Thoracic aorta (tissue), 2 donors: ENCODE data around the gene SYMPK. TPM values are rescaled to one million over a fixed set of nuclear protein-coding genes. Genes with fewer than 3 reads are reported as not detected.
A peak's percentile ranks its signal among the peaks of the same experiment; 100 is the strongest.

ENCODE experiments used
- ATAC-seq: fragments of 150-250 bp; one replicate; pipeline ENCODE4 v1.8.0; 2017; ENCODE audit warnings: low read depth; ENCODE audit not compliant: insufficient number of reproducible peaks, low FRiP score
- DNase-seq: peaks from one replicate; pipeline ENCODE4 v3.0.0-alpha.2; 2020; ENCODE audit warnings: low spot score
- H3K27ac ChIP-seq, 2 donors: fragments of 200-600 bp; sonication (generic); 1 replicate in 1 of 2; 2 replicates in 1 of 2; pipeline ENCODE4 v1.5.1; 2016; ENCODE audit warnings: mild to moderate bottlenecking in 2 of 2, moderate library complexity in 2 of 2
- H3K27me3 ChIP-seq: fragments of 200-600 bp; sonication (generic); replicated peaks from 2 replicates; pipeline ENCODE4 v1.6.0; 2016; ENCODE audit warnings: mild to moderate bottlenecking; ENCODE audit not compliant: insufficient read depth
- H3K36me3 ChIP-seq: fragments of 200-600 bp; sonication (generic); one replicate; pipeline ENCODE4 v1.5.1; 2016
- H3K4me1 ChIP-seq, 2 donors: fragments of 200-600 bp; sonication (generic); 1 replicate in 1 of 2; 2 replicates in 1 of 2; pipeline versions ENCODE4 v1.5.1 to v1.6.0; 2016; ENCODE audit warnings: low read depth in 2 of 2, mild to moderate bottlenecking in 1 of 2; ENCODE audit not compliant: control insufficient read depth in 1 of 2
- H3K4me3 ChIP-seq: fragments of 200-600 bp; sonication (generic); 2 replicates; pipeline ENCODE4 v1.5.1; 2016; ENCODE audit warnings: mild to moderate bottlenecking
- H3K9me3 ChIP-seq: fragments of 200-600 bp; sonication (generic); 2 replicates; pipeline ENCODE4 v1.5.1; 2016
- total RNA-seq, 2 donors: library from RNA; depleted of rRNA; stranded (reverse); fragments of >200 nt; gene quantifications; one replicate each; pipeline versions ENCODE4 v1.1.0 to v1.2.3, GENCODE V29; 2016
- TF ChIP-seq, protein P1 (sequence below): fragments of 200-600 bp; sonication (generic); IDR thresholded peaks from one replicate; pipeline ENCODE4 v1.5.1; 2019; ENCODE audit warnings: antibody characterized with exemption

Gene SYMPK
- total RNA-seq, 2 donors from 2014 or later: 48.8 to 84.7 TPM

DNA sequence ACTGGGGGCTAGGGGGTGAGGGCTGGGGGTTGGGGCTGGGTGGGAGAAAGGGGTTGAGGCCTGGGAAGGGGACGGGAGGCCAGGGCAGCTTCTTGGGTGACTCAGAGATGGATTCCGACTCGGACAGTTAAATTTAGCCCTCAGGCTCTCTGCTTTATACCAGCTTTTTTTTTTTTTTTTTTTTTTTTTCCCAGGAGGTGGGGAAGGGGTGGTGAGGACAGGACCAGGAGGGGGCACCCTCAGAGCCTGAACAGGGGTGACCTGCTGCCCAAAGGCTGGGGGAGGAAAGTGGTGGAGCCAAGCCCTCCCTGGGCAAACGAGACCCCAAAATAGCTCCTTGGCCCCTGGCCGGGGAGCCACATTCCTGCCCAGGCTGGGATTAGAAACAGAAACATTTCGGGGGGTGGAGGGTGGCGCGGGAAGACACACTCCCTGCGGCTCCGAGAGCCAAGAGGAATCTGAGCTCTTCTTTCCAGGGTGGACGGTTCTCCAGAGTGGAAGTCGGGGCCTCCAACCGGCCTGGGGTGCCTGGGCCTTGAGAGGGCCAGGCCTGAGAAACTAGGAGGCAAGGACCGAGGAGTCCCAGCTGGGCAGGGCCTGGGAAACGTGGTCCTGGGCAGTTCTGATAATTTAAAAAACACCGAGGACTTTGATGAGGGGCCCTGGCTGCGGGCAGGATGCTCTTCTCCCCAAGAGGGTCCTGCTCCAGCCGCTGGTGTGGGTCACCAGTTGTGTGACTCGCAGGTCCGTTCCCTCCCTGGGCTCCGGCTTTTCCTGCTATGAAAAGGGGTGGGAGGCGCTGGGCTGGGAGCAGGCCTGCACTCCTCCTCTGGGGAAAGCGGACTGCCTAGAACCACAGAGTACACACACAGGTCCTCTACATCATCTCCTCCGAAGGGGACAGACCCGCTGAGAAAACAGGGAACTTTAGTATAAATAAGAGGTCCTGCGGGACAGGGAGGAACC, 79.8 kb downstream of the SYMPK start:
- peaks cover 25% of the 10 kb centered on the region for H3K36me3 ChIP-seq
- TF ChIP-seq, protein P1, sequence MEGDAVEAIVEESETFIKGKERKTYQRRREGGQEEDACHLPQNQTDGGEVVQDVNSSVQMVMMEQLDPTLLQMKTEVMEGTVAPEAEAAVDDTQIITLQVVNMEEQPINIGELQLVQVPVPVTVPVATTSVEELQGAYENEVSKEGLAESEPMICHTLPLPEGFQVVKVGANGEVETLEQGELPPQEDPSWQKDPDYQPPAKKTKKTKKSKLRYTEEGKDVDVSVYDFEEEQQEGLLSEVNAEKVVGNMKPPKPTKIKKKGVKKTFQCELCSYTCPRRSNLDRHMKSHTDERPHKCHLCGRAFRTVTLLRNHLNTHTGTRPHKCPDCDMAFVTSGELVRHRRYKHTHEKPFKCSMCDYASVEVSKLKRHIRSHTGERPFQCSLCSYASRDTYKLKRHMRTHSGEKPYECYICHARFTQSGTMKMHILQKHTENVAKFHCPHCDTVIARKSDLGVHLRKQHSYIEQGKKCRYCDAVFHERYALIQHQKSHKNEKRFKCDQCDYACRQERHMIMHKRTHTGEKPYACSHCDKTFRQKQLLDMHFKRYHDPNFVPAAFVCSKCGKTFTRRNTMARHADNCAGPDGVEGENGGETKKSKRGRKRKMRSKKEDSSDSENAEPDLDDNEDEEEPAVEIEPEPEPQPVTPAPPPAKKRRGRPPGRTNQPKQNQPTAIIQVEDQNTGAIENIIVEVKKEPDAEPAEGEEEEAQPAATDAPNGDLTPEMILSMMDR: no peak
- no peaks in the 10 kb centered on the region for H3K9me3 ChIP-seq
- peaks cover 20 to 50% of the 10 kb centered on the region in 2 donors for H3K4me1 ChIP-seq
- DNase-seq: no peak
- no peaks in the 10 kb centered on the region for H3K27me3 ChIP-seq
- peak; percentile 63 for ATAC-seq
- peak overlapping the region; percentile 97 to 98 for H3K27ac ChIP-seq
- H3K4me3 ChIP-seq: peak overlapping the region; percentile 91

DNA sequence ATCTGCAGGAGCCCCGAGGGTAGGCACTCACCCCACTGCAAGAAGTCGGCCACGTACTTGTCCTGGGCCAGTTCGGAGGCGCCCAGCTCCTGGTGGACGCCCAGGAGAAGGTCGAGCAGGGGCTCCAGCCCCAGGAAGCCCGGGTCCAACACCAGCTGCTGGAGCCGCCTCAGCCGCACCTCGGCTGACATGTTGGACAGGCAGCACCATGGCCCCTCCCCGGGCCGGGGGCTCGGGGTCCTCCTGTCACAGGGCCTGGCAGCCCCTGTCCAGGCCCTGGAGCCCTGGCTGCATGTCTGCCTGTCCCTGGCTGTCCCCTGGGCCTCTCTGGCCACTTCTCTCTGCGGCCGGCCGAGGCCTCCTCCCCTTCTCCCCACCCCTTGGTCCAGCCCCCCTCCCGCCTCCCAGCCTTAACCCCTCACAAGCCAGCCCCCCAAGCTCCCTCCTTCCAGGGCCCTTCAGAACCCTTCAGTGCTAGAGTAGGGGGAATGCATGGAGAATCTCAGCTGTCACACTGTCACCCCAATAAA, 80.7 kb downstream of the SYMPK start, which contains the start of gene DMPK:
TSS of gene DMPK (minus strand) at position 329 of the 530 bp plus-strand sequence. CDS start at position 191, 138 bp downstream.
- no peak for DNase-seq
- peak within 1 kb of the TSS; percentile 91 for H3K4me3 ChIP-seq
- no peaks in the 10 kb centered on the region for H3K27me3 ChIP-seq
- H3K4me1 ChIP-seq: peaks cover 20 to 50% of the 10 kb centered on the region in 2 donors
- TF ChIP-seq, protein P1: no peak
- ATAC-seq: no peak
- H3K36me3 ChIP-seq: peaks cover 25% of the 10 kb centered on the region
- H3K9me3 ChIP-seq: no peaks in the 10 kb centered on the region
- peak within 1 kb of the TSS; percentile 97 to 98 for H3K27ac ChIP-seq

DNA sequence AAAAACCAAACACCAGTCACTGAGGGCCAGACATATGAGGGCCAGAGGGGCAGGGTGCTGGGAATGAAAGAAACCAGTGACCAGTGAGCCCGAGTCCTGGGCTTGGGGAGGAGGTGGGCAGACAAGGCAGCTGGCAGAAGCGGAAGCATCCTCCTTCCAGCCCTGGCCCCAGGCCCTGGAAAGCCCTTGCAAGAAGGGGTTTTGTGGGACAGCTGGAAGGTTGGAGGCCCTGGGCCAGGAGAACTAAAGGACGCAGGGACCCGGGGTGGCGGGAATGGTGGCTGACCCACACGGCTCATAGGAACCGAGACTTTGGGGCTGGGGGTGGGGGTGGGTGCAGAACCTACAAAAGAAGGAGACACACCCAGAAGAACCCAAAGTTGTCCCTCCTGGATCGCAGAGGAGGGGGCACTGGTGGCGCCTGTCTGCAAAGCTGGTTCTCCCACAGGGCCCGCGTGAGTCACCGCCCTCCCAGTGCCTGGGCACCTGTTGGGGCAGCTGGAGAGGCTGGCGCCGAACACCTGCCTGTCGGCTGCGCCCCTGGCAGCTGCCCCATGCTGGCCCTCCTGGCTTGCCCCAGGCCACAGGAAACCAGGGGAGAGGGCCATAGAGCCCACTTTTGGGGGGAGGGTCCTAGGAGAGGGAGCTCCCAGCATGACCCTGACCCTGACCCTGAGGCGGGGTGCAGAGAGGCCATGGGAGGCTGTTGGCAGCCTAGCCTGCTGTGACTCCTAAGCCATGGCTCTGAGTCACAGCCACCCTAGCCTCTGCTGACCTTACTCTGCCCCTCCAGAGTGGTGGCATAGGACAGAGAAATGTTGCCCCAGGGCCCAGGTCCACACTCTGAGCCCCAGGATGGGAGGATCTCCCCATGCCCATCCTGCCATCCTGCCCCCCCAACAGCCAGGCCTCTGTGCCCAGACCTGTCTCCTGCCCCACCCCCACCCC, 81.5 kb downstream of the SYMPK start:
- H3K9me3 ChIP-seq: no peaks in the 10 kb centered on the region
- peak overlapping the region; percentile 97 to 98 for H3K27ac ChIP-seq
- H3K27me3 ChIP-seq: no peaks in the 10 kb centered on the region
- no peak for ATAC-seq
- DNase-seq: no peak
- H3K4me3 ChIP-seq: peak overlapping the region; percentile 91
- H3K4me1 ChIP-seq: peaks cover 20 to 50% of the 10 kb centered on the region in 2 donors
- TF ChIP-seq, protein P1: no peak
- peaks cover 28% of the 10 kb centered on the region for H3K36me3 ChIP-seq

DNA sequence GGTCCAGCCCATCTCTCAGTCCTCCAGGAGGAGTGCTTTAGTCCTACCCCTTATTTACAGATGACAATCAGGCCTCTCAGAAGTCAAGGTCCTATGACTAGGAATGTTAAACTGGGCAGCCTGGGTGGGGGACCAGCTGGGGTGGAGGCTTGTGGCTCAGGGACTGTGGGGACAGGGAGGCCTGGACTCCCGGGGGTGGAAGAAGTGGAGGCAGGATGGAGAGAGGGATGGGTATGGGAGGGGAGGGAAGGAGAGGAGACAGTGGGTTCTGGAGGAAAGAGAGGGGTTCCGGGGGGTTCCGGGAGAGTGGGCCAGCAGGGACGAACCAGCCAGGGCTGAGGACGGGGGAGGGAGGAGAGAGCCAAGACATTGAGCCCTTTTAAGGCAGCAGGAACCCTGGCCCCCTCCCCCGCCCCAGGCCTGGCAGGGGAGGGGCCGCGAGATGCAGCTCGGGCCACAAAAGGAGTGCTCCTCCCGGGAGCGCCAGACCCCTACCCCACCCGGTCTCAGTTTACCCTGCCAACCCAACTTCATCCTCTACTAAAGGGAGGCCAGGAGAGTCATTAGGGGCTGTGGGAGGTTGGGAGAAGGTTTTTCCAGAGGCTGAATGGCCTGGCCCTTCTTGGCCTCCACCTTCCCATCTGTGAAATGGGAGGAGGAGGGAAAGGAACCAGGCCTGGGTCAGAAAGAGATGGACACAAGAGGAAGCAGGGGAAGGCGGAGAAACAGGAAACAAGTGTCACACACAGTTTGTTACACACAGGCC, 82.3 kb downstream of the SYMPK start:
- H3K4me1 ChIP-seq: peaks cover 20 to 47% of the 10 kb centered on the region in 2 donors
- no peak for DNase-seq
- H3K27ac ChIP-seq: peak overlapping the region; percentile 97 to 98

More for the DNA sequence above, 82.3 kb downstream of the SYMPK start:
- TF ChIP-seq, protein P1: no peak
- ATAC-seq: no peak
- no peaks in the 10 kb centered on the region for H3K27me3 ChIP-seq
- H3K9me3 ChIP-seq: no peaks in the 10 kb centered on the region
- H3K36me3 ChIP-seq: peaks cover 28% of the 10 kb centered on the region
- peak overlapping the region; percentile 91 for H3K4me3 ChIP-seq
